HuH-7 (cell line): ENCODE results near the gene SIGLEC7.

Experiments used
- DNase-seq: peaks from one replicate; pipeline ENCODE4 v3.0.0; 2011; ENCODE audit warnings: low spot score

The SIGLEC7 gene

GRCh38 chr19:51119101-51119500 is 23.0 kb upstream of the SIGLEC7 start:
- no peak for DNase-seq

GRCh38 chr19:51119611-51120010 is 22.5 kb upstream of the SIGLEC7 start:
- DNase-seq: no peak

GRCh38 chr19:51120160-51120559 is 21.9 kb upstream of the SIGLEC7 start:
- no peak for DNase-seq

GRCh38 chr19:51121257-51121656 is 20.8 kb upstream of the SIGLEC7 start:
- DNase-seq: no peak

GRCh38 chr19:51122112-51122981 is 19.8 kb upstream of the SIGLEC7 start:
- no peak for DNase-seq

GRCh38 chr19:51123381-51123800 is 18.7 kb upstream of the SIGLEC7 start:
- DNase-seq: no peak

- no peak for DNase-seq
Measured at GRCh38 chr19:51123802-51124201, 18.3 kb upstream of the SIGLEC7 start.

GRCh38 chr19:51124216-51124615 is 17.9 kb upstream of the SIGLEC7 start:
- no peak for DNase-seq

GRCh38 chr19:51124729-51125128 is 17.4 kb upstream of the SIGLEC7 start, which contains the start of gene SIGLEC9:
Gene SIGLEC9, plus strand, starts transcription at chr19:51124906. Its CDS starts 69 bp downstream, at chr19:51124975.
- no peak for DNase-seq

GRCh38 chr19:51125421-51126075 is 16.6 kb upstream of the SIGLEC7 start:
- DNase-seq: no peak

- DNase-seq: no peak
Measured at GRCh38 chr19:51127032-51127431, 15.1 kb upstream of the SIGLEC7 start.

GRCh38 chr19:51127755-51128154 is 14.3 kb upstream of the SIGLEC7 start:
- DNase-seq: no peak

GRCh38 chr19:51128227-51128626 is 13.9 kb upstream of the SIGLEC7 start:
- no peak for DNase-seq

- DNase-seq: no peak
Measured at GRCh38 chr19:51129716-51130115, 12.4 kb upstream of the SIGLEC7 start.

- DNase-seq: no peak
Measured at GRCh38 chr19:51131780-51132680, 10.1 kb upstream of the SIGLEC7 start.

GRCh38 chr19:51135004-51135403 is 7.1 kb upstream of the SIGLEC7 start:
- DNase-seq: no peak

GRCh38 chr19:51135986-51136762 is 5.9 kb upstream of the SIGLEC7 start:
- DNase-seq: no peak

GRCh38 chr19:51136851-51137551 is 5.1 kb upstream of the SIGLEC7 start:
- DNase-seq: no peak

- no peak for DNase-seq
Measured at GRCh38 chr19:51137792-51138425, 4.2 kb upstream of the SIGLEC7 start.

GRCh38 chr19:51138549-51138979 is 3.5 kb upstream of the SIGLEC7 start:
- DNase-seq: no peak
